ENCODE results near the gene CCNB1IP1.
"Not testable (repeated sequence)": the region's sequence is repeated elsewhere in the genome, so short reads cannot be mapped to it uniquely, and the experiment has no call there.

CCNB1IP1 gene, protein sequence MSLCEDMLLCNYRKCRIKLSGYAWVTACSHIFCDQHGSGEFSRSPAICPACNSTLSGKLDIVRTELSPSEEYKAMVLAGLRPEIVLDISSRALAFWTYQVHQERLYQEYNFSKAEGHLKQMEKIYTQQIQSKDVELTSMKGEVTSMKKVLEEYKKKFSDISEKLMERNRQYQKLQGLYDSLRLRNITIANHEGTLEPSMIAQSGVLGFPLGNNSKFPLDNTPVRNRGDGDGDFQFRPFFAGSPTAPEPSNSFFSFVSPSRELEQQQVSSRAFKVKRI

DNA sequence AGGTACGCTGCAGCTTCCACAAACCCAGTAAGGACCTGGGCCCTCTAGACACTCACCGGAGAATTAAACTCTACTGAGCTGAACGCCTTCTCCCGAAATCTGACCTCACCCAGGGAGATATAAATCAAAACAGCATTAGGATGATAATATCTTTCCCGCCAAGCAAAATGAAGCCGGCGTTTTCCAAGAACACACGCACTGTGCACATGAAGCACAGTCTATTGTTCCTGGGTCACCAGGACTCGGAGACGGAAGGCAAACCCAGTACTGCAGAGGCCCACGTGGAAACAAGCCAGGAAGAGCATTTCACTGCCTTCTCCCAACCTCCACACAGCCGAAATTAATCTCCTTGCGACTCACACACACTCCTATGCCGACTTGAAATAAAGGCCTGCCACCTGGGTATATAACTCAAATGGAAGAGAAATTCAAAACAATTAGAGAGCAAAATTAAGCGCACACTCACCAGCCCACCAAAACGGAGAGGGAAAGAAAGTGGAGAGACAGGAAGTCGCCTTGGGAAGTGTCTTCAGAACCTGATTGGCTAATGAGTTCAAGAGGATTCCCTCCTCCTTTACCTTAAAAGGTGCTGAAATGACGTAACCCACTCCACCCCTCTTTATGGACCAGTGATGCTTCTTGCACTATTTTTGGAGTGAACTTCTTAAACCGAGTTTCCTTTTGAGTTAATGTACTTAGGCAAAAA lies at the start of gene CCNB1IP1:
TSS of gene CCNB1IP1 (minus strand) at position 492 of the 706 bp plus-strand sequence. CDS start 16,756 bp downstream, outside the sequence.
- FAIRE-seq = peak; percentile 95

DNA sequence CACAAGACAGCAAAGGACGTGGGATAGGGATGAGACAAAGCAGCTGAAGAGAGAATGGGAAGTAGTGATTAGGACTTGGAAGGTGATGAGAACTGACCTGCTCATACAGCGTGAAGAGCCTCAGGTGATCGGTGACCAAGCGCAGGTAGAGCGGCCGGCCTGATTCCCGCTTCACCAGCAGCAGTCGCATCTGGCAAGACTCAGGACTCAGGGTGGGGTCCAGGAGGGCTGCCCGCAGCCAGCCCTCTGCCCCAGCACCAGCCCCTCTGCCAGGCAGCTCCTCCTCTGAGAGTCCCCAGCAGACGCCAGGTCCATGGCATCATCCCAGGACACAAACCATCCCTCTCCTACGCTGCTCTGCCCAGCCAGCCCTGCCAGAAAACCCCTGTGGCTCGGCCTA lies 49.4 kb upstream of the CCNB1IP1 start:
- no peak for FAIRE-seq

GRCh38 chr14:20381341-20381740 lies 48.3 kb upstream of the CCNB1IP1 start:
- no peak for FAIRE-seq

DNA sequence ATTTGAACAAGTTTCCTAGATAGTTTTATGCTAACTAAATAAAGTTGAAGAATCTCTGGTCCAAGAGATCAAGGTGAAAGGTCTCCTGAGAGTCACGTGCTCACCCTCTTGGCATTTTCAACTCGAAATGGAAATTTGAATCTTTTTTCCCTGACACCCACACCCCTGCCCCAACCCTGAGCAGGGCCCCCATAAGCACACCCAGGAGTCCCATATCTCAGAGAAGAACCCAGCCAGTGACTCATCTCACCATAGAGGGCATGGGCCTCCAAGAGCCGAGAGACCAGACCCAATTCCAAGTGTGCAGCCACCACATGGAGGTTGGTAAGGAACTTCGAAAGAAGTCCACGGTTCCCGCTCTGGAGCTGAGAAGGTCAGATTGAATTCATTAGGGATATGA lies 47.6 kb upstream of the CCNB1IP1 start:
- FAIRE-seq = no peak

DNA sequence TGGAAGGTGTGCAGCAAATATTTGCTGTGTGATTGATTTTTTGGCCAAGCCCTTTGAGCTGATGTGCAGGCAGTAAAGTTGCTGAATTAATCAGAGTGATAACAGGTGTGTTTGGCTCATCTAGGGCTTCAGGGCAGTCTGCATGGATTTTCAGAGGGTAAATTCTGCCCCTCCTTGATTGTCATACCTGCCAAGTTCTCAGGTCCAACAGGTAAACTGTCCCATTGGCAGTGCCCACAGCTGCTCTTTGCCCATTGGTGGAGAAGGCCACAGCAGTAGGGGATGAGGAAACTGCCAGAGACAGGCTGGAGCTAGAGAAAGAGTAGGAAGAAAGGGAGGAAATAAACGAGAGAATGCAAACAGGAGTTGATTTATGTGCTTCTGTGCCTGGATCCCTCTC lies 46.7 kb upstream of the CCNB1IP1 start:
- FAIRE-seq = no peak

- FAIRE-seq = no peak
These were observed 44.1 kb upstream of the CCNB1IP1 start for GRCh38 chr14:20377171-20377570.

GRCh38 chr14:20376071-20376588 lies 43.1 kb upstream of the CCNB1IP1 start:
- FAIRE-seq = no peak

- FAIRE-seq = no peak
These were observed 42.4 kb upstream of the CCNB1IP1 start for GRCh38 chr14:20375471-20375870.

GRCh38 chr14:20372796-20373195 lies 39.7 kb upstream of the CCNB1IP1 start:
- FAIRE-seq = no peak

DNA sequence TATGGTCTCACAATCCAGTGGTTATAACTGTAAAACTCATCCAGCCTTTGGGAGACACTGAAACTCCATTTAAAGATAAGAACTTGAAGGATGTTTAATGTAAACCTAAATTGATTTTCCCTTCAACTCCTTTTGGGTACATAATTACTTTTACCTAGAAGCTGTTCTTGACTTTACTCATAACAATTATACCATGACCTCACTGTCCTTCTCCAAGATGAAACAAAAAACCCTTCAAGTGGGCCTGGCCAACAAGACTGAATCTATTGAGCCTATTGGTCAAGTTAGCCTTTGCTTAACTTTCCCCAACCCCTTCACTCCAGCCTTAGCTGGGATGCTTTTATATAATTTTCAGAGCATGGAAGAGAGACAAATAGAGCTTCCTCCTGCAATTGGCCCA lies 32.8 kb upstream of the CCNB1IP1 start:
- no peak for FAIRE-seq

DNA sequence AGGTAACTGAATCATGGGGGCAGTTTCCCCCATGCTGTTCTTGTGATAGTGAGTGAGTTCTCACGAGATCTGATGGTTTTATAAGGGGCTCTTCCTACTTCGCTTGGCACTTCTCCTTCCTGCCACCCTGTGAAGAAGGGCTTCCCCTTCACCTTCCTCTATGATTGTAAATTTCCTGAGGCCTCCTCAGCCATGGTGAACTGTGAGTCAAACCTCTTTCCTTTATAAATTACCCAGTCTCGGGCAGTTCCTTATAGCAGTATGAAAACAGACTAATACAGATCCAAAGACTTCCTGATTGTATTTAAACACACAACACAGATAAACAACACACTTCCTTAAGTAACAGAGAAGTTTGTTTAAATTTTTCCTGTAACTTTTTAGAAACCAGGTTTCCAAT lies 25.4 kb upstream of the CCNB1IP1 start:
- FAIRE-seq = not testable (repeated sequence)

DNA sequence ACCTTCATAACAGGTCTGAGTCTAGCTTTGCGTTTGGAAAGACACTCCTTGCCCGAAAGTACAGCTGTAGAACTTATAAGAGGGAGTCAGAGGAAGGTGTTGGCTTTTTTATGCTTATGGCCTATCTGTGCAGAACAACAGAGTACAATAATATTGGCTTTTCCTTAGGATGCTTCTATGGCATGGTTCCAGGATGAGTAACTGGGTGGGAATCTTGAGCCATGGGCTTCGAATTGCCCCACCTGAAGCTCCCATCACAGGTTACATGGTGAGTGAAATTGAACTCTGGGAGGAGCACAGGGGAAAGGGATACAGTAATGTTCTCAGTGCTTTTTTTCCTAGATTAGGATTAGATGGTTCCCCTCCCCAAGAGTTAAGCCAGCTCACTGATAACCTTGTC lies 23.3 kb upstream of the CCNB1IP1 start:
- no peak for FAIRE-seq

- FAIRE-seq = no peak
These were observed 17.8 kb upstream of the CCNB1IP1 start for GRCh38 chr14:20350860-20351259.

GRCh38 chr14:20350282-20350681 lies 17.2 kb upstream of the CCNB1IP1 start:
- no peak for FAIRE-seq

GRCh38 chr14:20347747-20348146 lies 14.7 kb upstream of the CCNB1IP1 start:
- no peak for FAIRE-seq

DNA sequence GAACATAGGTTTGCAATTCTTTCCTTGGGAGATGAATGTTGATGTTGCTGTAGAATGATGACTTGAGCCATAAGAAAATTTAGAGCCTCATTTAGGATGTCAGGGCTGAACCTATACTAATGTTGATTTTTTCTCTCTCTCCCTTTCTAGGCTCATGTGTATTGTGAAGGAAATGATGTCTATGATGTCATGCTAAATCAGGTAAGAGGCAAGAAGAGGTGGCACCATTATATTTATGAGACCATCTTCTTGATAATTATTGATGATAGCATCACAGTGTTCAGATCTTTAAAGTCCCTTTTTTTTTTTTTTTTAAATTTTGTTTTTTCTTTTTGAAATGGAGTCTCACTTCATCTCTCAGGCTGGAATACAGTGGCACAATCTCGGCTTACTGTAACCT lies 13.6 kb upstream of the CCNB1IP1 start:
- no peak for FAIRE-seq

GRCh38 chr14:20345366-20345765 lies 12.3 kb upstream of the CCNB1IP1 start:
- no peak for FAIRE-seq

GRCh38 chr14:20343862-20344220 lies 10.8 kb upstream of the CCNB1IP1 start:
- no peak for FAIRE-seq

DNA sequence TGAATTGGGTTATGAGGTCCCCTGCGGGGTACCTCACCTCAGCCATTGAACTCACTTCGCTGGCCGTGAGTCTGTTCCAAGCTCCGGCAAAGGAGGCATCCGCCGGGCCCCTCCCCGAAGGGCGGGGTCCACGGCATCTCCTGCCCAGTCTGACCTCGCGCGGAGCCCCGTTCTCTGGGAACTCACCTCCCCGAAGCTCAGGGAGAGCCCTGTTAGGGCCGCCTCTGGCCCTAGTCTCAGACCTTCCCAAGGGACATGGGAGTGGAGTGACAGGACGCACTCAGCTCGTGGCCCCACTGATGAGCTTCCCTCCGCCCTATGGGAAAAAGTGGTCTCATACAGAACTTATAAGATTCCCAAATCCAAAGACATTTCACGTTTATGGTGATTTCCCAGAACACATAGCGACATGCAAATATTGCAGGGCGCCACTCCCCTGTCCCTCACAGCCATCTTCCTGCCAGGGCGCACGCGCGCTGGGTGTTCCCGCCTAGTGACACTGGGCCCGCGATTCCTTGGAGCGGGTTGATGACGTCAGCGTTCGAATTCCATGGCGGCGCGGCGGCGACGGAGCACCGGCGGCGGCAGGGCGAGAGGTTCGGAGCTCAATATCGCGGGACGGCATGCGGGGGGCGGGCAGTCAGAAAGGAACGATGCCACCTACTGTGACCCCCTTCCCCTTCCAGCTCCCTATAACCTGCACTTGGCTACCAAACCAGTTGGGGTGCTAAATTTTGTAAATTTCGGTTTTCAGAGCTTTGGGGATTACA lies 10.2 kb upstream of the CCNB1IP1 start, which contains the start of gene PARP2:
TSS of gene PARP2 (plus strand) at position 544 of the 770 bp plus-strand sequence. CDS start at position 551, 7 bp downstream.
- peak; percentile 98 for FAIRE-seq

DNA sequence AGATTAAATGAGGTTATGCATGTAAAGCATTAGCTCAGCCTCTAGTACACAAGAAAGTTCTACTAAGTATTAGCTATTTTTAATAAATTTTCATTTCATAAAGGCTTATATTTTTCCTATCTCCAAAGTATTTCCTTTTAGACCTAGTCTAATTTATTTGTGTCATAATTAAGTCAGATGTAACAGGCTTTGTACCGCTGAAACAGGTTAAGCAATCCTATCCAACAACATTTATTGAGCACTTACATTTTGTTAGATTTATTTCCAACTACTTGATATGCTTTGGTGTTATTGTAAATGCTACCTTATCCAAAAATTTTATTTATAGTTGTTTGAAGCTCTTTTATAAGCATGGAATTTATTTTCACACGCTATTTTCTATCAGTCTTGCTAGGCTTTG lies 8.6 kb upstream of the CCNB1IP1 start:
- no peak for FAIRE-seq

DNA sequence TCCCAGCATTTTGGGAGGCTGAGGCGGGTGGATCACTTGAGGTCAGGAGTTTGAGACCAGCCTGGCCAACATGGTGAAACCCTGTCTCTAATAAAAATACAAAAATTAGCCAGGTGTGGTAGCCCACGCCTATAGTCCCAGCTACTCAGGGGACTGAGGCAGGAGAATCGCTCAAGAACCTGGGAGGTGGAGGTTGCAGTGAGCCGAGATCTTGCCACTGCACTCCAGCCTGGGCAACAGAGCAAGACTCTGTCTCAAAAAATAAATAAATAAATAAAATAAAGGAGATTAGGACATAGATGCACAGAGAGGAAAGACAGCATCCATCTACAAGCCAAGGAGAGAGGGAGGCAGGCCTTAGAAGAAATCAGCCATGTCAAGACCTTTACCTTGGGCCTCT lies 8.0 kb upstream of the CCNB1IP1 start:
- FAIRE-seq = not testable (repeated sequence)

DNA sequence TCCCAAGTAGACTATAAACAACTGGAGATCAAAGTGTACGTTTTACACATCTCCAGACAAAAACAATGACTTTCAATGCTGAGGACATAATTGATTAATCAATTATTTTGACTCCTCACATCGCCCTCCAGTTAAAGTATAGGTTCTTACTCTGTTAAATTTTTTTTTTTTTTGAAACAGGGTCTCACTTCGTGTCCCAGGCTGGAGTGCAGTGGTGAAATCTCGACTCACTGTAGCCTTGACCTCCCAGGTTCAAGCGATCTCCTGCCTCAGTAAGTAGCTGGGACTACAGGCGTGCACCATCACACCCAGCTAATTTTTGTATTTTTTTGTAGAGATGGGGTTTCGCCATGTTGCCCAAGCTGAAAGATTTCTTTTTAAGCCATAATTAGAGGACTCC lies 938 bp upstream of the CCNB1IP1 start:
- no peak for FAIRE-seq

GRCh38 chr14:20333494-20333841 lies 389 bp upstream of the CCNB1IP1 start:
- FAIRE-seq = no peak

GRCh38 chr14:20332431-20332787 lies 670 bp downstream of the CCNB1IP1 start:
- no peak for FAIRE-seq

Data from TTC549 (cell line).